ENCODE data around the gene MIXL1. TPM values are rescaled to one million over a fixed set of nuclear protein-coding genes. Genes with fewer than 3 reads are reported as not detected.

The MIXL1 gene
- polyA plus RNA-seq, 1 experiment = 0.07 TPM

DNA sequence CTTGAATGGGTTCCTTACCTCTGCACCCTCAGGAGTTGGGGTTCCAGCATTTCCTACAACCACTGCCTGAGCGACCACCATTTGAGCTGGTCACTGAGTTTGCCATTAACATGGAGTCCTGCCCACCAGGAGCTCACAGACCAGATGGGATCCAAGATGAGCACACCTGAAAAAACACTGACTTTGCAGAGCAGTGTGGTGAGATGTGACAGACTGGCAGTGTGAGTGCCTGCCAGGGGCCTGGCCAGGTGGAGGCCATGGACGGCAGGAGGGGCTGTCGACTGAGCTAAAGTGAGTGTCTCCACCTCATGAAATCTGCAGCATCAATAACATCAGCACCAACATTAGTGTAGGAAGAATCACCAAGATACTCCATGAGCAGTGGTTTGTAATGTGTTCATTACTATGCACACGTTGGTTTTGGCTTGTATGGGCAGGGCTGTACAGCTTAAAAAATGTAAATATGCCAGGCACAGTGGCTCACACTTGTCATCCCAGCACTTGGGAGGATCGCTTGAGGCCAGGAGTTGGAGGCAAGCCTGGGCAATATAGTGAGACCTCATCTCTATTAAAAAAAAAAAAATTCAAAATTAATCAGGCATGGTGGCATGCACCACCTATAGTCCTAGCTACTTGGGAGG is 12.2 kb upstream of the MIXL1 start:
- peaks cover 8% of the 10 kb centered on the region for H3K27me3 ChIP-seq (ENCODE audit: control insufficient read depth, insufficient read depth, low read length)
- ChIA-PET CTCF (interaction anchor here (0.7 to 3.7 kb wide), 3 partner anchors 14 to 86 kb away, joined by 3 to 9 read pairs (median 5); no protein-coding TSS in a partner anchor), POLR2A (interaction anchor here (0.5 kb wide), 1 partner anchor 196 kb away, joined by 5 read pairs; no protein-coding TSS in a partner anchor)
- TF ChIP-seq, protein P1, sequence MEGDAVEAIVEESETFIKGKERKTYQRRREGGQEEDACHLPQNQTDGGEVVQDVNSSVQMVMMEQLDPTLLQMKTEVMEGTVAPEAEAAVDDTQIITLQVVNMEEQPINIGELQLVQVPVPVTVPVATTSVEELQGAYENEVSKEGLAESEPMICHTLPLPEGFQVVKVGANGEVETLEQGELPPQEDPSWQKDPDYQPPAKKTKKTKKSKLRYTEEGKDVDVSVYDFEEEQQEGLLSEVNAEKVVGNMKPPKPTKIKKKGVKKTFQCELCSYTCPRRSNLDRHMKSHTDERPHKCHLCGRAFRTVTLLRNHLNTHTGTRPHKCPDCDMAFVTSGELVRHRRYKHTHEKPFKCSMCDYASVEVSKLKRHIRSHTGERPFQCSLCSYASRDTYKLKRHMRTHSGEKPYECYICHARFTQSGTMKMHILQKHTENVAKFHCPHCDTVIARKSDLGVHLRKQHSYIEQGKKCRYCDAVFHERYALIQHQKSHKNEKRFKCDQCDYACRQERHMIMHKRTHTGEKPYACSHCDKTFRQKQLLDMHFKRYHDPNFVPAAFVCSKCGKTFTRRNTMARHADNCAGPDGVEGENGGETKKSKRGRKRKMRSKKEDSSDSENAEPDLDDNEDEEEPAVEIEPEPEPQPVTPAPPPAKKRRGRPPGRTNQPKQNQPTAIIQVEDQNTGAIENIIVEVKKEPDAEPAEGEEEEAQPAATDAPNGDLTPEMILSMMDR (IDR thresholded peaks at IDR 0.05; ENCODE audit: insufficient read depth, low read depth, low read length) = no peak
- DNase-seq (ENCODE audit: low read depth) = no peak
- no peaks in the 10 kb centered on the region for H3K36me3 ChIP-seq (ENCODE audit: control insufficient read depth, insufficient read depth, low read length)
- no peak overlapping the region for H3K4me3 ChIP-seq (ENCODE audit: low read depth, low read length)

DNA sequence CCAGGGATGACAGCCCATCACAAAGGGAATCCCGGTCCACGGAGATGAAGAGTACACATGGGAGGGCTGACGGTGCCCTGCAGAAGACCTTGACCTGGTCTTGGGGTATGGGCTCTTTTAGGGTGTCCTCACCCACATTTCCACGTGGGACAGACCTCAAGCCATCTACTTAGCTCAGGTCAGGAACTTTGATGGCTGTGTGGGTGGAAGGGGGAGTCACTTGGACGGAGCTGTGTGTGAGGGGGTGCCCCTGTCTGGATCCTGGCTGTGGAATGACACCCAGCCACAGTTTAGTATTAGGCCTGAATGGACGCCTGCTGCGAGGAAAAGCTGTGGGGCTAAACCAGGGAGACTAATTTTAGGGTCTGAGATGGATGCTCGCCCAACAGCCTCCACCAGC is 10.9 kb upstream of the MIXL1 start:
- POLR2A ChIA-PET = no interaction called here
- DNase-seq (ENCODE audit: low read depth) = no peak

DNA sequence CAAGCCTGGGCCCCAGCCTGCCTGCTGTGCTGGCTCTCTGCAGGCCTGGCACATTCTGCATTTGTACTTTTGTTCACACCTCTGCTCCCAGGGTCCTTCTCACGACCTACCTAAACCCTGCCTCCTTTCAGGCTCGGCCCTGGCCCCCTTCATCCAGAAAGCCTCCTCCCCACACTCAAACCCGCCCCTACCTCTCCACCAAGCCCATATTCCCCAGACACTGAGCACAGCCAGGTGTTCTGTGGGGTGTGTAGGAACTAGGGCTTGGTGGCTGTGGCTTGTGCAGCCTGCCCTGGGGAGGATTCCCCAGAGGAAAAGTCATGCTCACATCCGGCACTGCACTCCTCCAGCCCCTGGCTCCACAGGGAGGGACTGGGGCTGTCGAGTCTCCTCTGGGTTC is 8.2 kb upstream of the MIXL1 start:
- peaks cover 1% of the 10 kb centered on the region for H3K27me3 ChIP-seq (ENCODE audit: control insufficient read depth, insufficient read depth, low read length)
- ChIA-PET POLR2A (no interaction called here), CTCF (interaction anchor here (0.9 kb wide), 1 partner anchor 12 kb away, joined by 3 read pairs; no protein-coding TSS in a partner anchor)

More for the DNA sequence above, 10.9 kb upstream of the MIXL1 start:
- TF ChIP-seq, protein P1 (IDR thresholded peaks at IDR 0.05; ENCODE audit: insufficient read depth, low read depth, low read length) = no peak
- Histone ChIP-seq H3K27me3 (ENCODE audit: control insufficient read depth, insufficient read depth, low read length) (peaks cover 8% of the 10 kb centered on the region), H3K36me3 (ENCODE audit: control insufficient read depth, insufficient read depth, low read length) (no peaks in the 10 kb centered on the region), H3K4me3 (ENCODE audit: low read depth, low read length) (no peak overlapping the region)
- CTCF ChIA-PET = interaction anchor here (0.6 to 3.7 kb wide), 3 partner anchors 87 to 706 kb away, joined by 3 to 9 read pairs (median 3); no protein-coding TSS in a partner anchor

DNA sequence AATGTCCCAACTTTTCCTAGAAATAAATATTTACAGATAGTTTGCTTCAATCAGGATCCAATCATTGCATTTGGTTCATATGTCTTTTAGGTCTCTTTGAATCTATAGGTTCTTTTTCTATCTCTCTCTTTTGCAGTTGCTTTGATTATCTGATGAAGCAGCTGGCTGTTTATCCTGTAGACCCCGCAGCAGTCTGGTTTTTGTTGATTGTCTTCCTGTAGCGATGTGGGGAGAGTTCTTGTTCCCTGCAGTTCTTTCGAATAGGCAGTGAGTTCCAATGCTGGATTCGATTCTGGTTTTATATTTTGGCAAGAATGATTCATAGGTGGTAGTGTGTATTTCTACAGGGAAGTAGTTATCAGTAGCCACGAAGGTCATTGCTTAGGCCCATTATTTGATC is 7.4 kb upstream of the MIXL1 start:
- POLR2A ChIA-PET = no interaction called here
- CTCF ChIA-PET = no interaction called here
- no peak overlapping the region for H3K4me3 ChIP-seq (ENCODE audit: low read depth, low read length)
- TF ChIP-seq, protein P1 (IDR thresholded peaks at IDR 0.05; ENCODE audit: insufficient read depth, low read depth, low read length) = no peak
- DNase-seq (ENCODE audit: low read depth) = no peak
- no peaks in the 10 kb centered on the region; the same call in 1 of the 2 replicates for H3K27me3 ChIP-seq (ENCODE audit: control insufficient read depth, insufficient read depth, low read length)
- no peaks in the 10 kb centered on the region for H3K36me3 ChIP-seq (ENCODE audit: control insufficient read depth, insufficient read depth, low read length)

More for the DNA sequence above, 8.2 kb upstream of the MIXL1 start:
- Histone ChIP-seq H3K36me3 (ENCODE audit: control insufficient read depth, insufficient read depth, low read length) (no peaks in the 10 kb centered on the region), H3K4me3 (ENCODE audit: low read depth, low read length) (no peak overlapping the region)
- DNase-seq (ENCODE audit: low read depth) = no peak
- TF ChIP-seq, protein P1 (IDR thresholded peaks at IDR 0.05; ENCODE audit: insufficient read depth, low read depth, low read length) = no peak

DNA sequence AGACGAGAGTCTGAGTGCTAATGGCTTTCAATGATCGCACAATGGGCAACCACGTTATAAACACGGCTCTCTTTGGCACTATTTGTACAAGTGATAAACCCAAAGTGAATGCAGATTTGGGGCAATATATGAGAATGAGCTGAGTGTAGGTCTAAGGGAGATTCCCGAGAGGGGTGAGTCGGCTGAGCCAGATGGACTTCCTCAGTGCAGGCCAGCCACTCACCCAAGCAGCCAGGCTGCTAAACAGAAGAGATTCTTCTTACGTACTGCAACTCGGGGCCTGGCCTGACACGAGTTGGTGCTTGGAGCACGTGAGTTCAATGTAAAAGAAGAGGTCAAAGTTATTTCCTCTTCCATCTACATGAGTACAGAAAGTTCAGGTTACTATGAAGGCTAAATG is 6.2 kb upstream of the MIXL1 start:
- no peaks in the 10 kb centered on the region for H3K36me3 ChIP-seq (ENCODE audit: control insufficient read depth, insufficient read depth, low read length)
- ChIA-PET POLR2A (no interaction called here), CTCF (no interaction called here)
- H3K27me3 ChIP-seq (ENCODE audit: control insufficient read depth, insufficient read depth, low read length) = peaks cover 1% of the 10 kb centered on the region; the same call in 1 of the 2 replicates
- TF ChIP-seq, protein P1 (IDR thresholded peaks at IDR 0.05; ENCODE audit: insufficient read depth, low read depth, low read length) = no peak
- no peak overlapping the region for H3K4me3 ChIP-seq (ENCODE audit: low read depth, low read length)
- DNase-seq (ENCODE audit: low read depth) = no peak

Data from BJ (cell line).